NB4 (cell line): ENCODE measurements around the gene KIF23.

Experiments used
- DNase-seq: peaks from one replicate; pipeline ENCODE4 v3.0.0; 2010; ENCODE audit warnings: low read depth
- H3K4me3 ChIP-seq: one replicate; pipeline ENCODE4 v1.5.1; 2011; ENCODE audit warnings: mild to moderate bottlenecking, low read depth, low read length, moderate library complexity
- MYC ChIP-seq: IDR thresholded peaks from 2 replicates; pipeline ENCODE4 v1.6.1; 2011; ENCODE audit warnings: low read depth, low read length
- POLR2A ChIP-seq: IDR thresholded peaks from 2 replicates; pipeline ENCODE4 v1.6.1; 2011; ENCODE audit warnings: mild to moderate bottlenecking; ENCODE audit not compliant: insufficient read length; ENCODE audit errors: extremely low read depth
- TF ChIP-seq, protein P1 (sequence below): IDR thresholded peaks from 2 replicates; pipeline ENCODE4 v1.6.1; 2011; ENCODE audit warnings: low read depth, low read length
- TF ChIP-seq, protein P2 (sequence below): IDR thresholded peaks from one replicate; pipeline ENCODE4 v1.5.1; 2012; ENCODE audit warnings: low read depth, low read length

The KIF23 gene

DNA sequence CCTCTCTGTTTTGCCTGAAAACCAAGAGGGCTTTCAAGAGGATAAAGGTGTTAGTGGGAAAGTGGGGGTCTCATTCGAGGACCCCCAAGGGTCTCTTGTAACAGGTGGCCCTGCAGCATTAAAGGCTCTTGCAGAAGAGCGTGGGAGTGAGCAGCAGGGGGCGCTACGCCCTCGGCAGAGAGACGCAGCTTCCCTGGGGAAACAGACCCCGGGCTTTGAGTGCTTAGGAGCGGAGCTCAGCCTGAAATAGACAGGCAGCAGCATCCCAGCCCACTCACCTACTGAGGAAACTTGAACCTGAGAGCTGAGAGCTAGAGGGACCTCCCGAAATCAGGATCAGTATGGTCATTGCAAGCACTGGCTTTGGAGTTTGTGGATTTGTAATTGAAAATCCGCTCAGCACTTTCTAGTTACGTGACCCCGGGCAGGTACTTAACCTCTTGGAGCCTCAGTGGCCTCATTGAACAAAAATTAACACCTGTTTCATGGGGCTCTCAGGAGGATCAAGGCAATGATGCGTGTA is 64.2 kb downstream of the KIF23 start:
- DNase-seq, result peak; percentile 81
- TF ChIP-seq, protein P1, sequence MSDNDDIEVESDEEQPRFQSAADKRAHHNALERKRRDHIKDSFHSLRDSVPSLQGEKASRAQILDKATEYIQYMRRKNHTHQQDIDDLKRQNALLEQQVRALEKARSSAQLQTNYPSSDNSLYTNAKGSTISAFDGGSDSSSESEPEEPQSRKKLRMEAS, result no peak
- TF ChIP-seq MYC, result no peak
- TF ChIP-seq POLR2A, result no peak
- TF ChIP-seq, protein P2, sequence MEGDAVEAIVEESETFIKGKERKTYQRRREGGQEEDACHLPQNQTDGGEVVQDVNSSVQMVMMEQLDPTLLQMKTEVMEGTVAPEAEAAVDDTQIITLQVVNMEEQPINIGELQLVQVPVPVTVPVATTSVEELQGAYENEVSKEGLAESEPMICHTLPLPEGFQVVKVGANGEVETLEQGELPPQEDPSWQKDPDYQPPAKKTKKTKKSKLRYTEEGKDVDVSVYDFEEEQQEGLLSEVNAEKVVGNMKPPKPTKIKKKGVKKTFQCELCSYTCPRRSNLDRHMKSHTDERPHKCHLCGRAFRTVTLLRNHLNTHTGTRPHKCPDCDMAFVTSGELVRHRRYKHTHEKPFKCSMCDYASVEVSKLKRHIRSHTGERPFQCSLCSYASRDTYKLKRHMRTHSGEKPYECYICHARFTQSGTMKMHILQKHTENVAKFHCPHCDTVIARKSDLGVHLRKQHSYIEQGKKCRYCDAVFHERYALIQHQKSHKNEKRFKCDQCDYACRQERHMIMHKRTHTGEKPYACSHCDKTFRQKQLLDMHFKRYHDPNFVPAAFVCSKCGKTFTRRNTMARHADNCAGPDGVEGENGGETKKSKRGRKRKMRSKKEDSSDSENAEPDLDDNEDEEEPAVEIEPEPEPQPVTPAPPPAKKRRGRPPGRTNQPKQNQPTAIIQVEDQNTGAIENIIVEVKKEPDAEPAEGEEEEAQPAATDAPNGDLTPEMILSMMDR, result peak; percentile 92
- no peak overlapping the region for H3K4me3 ChIP-seq

DNA sequence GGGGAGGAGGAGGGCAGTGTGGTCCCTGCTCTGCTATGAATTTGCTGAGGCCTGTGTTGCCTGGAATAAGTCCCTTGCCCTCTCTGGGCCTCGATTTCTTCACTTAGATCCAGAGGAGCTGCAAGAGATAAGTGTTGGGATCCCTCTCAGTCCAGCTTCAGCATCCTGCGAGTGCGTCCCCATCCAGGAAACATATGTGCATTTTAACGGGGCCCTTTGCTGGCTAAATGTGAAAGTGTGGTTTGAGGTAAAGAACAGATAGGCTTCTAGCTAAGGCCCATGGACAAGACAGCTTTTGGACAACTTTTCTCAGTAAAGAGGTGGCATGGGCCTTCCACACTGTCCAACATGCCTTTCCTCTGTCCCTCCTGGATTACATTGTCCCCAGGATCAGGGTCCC is 64.9 kb downstream of the KIF23 start:
- no peak overlapping the region for H3K4me3 ChIP-seq
- no peak for DNase-seq
- no peak for TF ChIP-seq MYC
- TF ChIP-seq, protein P1, result no peak
- TF ChIP-seq, protein P2, result no peak
- no peak for TF ChIP-seq POLR2A

DNA sequence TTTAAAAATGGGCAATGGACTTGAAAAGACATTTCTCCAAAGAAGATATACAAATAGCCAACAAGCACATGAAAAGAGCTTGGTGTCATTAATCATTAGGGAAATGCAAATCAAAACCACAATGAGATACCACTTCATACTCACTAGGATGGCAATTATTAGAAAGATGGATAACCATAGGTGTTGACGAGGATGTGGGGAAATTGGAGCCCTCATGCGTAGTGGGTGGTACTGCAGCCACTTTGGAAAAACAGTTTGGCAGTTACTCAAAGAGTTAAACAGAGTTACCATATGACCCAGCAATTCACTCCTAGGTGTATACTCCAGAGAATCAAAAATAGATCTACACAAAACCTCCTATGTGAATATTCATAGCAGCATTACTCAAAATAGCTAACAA is 65.8 kb downstream of the KIF23 start:
- DNase-seq, result no peak
- no peak overlapping the region for H3K4me3 ChIP-seq
- no peak for TF ChIP-seq MYC
- TF ChIP-seq, protein P2, result no peak
- no peak for TF ChIP-seq POLR2A
- TF ChIP-seq, protein P1, result no peak

DNA sequence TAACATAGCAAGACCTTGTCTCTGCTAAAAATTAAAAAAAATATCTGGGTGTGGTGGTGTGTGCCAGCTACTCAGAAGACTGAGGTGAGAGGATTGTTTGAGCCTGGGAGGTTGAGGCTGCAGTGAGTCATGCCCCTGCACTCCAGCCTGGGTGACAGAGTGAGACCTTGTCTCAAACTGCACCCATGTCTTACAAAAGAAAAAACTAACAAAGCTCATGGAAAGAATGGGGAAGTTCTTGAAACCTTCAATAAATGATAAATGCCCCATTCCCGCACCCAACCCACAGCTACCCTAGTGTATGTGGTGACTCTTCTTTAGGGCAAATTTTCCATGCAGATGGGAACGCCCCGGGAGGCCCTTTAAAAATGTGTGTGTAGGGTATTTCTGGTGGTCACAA is 66.8 kb downstream of the KIF23 start:
- peak; percentile 44 for DNase-seq
- TF ChIP-seq, protein P2, result no peak
- TF ChIP-seq MYC, result no peak
- no peak overlapping the region for H3K4me3 ChIP-seq

DNA sequence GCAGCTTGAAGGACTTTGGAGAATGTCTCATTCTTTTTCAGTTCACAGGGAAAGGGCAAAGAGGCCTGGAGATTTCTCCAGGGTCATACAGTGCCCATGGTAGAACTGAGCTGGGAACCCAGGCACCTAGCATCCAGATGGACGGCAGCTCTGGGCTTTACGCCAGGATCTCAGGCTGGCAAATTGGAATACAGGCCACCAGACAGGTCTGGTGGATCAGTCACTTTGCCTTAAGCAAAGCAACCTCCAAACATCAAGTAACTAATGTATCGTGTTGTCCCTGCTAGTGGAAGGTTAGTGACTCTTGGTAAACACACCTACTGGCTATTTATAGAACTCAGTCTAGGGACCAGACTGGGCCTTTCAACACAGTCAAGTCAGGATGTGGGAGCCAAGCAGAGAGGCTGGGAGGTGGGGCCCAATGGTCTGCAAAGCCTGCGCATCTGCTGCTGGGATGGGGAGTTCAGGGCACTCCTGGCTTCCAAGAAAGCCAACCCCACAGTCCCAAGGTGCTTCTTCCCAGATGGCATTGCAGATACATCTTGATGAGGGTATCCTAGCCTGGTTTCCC is 68.6 kb downstream of the KIF23 start:
- H3K4me3 ChIP-seq, result no peak overlapping the region
- TF ChIP-seq MYC (no peak), POLR2A (no peak)
- no peak for DNase-seq

DNA sequence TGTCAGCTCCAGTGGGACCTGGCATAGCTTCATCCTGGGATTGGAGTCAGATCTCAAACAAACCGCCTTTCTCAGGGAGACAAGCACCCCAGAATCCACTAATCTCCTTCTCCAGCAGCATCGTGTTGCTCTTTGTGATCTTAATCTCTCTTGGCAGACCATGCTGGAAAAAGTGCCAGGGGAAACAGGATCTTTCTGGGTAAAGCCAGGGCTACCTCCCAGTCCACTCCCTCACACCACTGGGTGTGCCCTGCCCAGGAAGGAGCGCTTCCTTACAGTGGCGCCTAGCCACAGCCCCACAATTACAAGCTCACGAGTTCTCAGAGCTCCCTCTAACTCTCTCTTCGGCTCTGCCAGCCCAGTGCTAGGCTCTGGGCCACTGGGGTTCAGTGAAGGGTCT is 70.7 kb downstream of the KIF23 start:
- TF ChIP-seq, protein P2, result no peak
- no peak for TF ChIP-seq POLR2A
- TF ChIP-seq, protein P1, result no peak
- H3K4me3 ChIP-seq, result no peak overlapping the region
- DNase-seq, result no peak
